Natural killer cell (primary cell): ENCODE results near the gene S100A7A. TPM values are rescaled to one million over a fixed set of nuclear protein-coding genes. Genes with fewer than 3 reads are reported as not detected.
"Not testable (repeated sequence)": the region's sequence is repeated elsewhere in the genome, so short reads cannot be mapped to it uniquely, and the experiment has no call there.

Source experiments
- ATAC-seq, 3 donors: fragments of 150-1000 bp in 2 of 3; fragments of 200-7000 bp in 1 of 3; cut with Tn5 transposase; 1 replicate in 1 of 3; 2 replicates in 2 of 3; pipeline ENCODE4 v1.10.0; 2021; ENCODE audit warnings: mild to moderate bottlenecking in 2 of 3, moderate library complexity in 2 of 3
- DNase-seq, 2 donors: peaks; one replicate each; pipeline versions ENCODE4 v3.0.0 to v3.0.0-alpha.2; 2013 to 2021; ENCODE audit warnings: mixed read lengths in 1 of 2
- H3K27ac ChIP-seq: one replicate; pipeline ENCODE4 v1.5.1; 2013; ENCODE audit warnings: mild to moderate bottlenecking, low read length
- H3K27me3 ChIP-seq: one replicate; pipeline ENCODE4 v1.6.1; 2013; ENCODE audit warnings: low read length; ENCODE audit not compliant: control insufficient read depth, insufficient read depth
- H3K36me3 ChIP-seq: one replicate; pipeline ENCODE4 v1.6.1; 2013; ENCODE audit warnings: low read length; ENCODE audit not compliant: control insufficient read depth, insufficient read depth
- H3K4me1 ChIP-seq: one replicate; pipeline ENCODE4 v1.6.1; 2013; ENCODE audit warnings: low read length; ENCODE audit not compliant: control insufficient read depth, insufficient read depth
- H3K4me3 ChIP-seq: one replicate; pipeline ENCODE4 v1.5.1; 2013; ENCODE audit warnings: low read length
- H3K9me3 ChIP-seq: one replicate; pipeline ENCODE4 v1.6.1; 2013; ENCODE audit warnings: low read length; ENCODE audit not compliant: control insufficient read depth, insufficient read depth
- H3K27ac Mint-ChIP-seq, 2 donors: one replicate each; pipeline ENCODE4 v1.8.0; 2022; ENCODE audit warnings: mild to moderate bottlenecking in 2 of 2, mixed read lengths in 2 of 2, moderate library complexity in 1 of 2
- H3K27me3 Mint-ChIP-seq, 2 donors: one replicate each; pipeline ENCODE4 v1.8.0; 2022; ENCODE audit warnings: low read depth in 2 of 2, mixed read lengths in 2 of 2
- H3K36me3 Mint-ChIP-seq: one replicate; pipeline ENCODE4 v1.8.0; 2022; ENCODE audit warnings: mixed read lengths
- H3K4me1 Mint-ChIP-seq, 2 donors: one replicate each; pipeline ENCODE4 v1.8.0; 2022; ENCODE audit warnings: mixed read lengths in 2 of 2
- H3K4me3 Mint-ChIP-seq: one replicate; pipeline ENCODE4 v1.8.0; 2022; ENCODE audit warnings: mild to moderate bottlenecking, moderate library complexity, mixed read lengths
- H3K9me3 Mint-ChIP-seq, 2 donors: one replicate each; pipeline ENCODE4 v1.8.0; 2022; ENCODE audit warnings: mixed read lengths in 2 of 2
- CTCF ChIP-seq: fragments of 200-600 bp; IDR thresholded peaks from one replicate; pipeline ENCODE4 v1.8.0; 2022; ENCODE audit warnings: antibody characterized with exemption
- WGBS: methylation state at CpG from one replicate; pipeline ENCODE4 v1.1.7; 2013; ENCODE audit warnings: missing lambda C conversion rate; ENCODE audit not compliant: insufficient coverage; 5-methylcytosine and 5-hydroxymethylcytosine counted together
- intact Hi-C: fragments of 100-400 bp; cut with micrococcal nuclease; formaldehyde crosslinking; loops from one replicate; pipeline ENCODE4 v1.14.2; 2022
- total RNA-seq, 4 donors: library from RNA; stranded (reverse); fragments of 120-200 nt in 1 of 4; gene quantifications; one replicate each; pipeline versions ENCODE4 v1.2.3 to v1.2.4, GENCODE V29; 2013 to 2022

The S100A7A gene
- total RNA-seq, 3 donors from 2014 or later (not counting 1 experiment from before 2014, with no cell fraction given) = not detected

- Mint-ChIP-seq H3K27ac (no peak overlapping the region), H3K4me3 (no peak overlapping the region), H3K36me3 (no peaks in the 10 kb centered on the region), H3K4me1 (no peaks in the 10 kb centered on the region), H3K27me3 (peaks cover 24 to 31% of the 10 kb centered on the region in 2 donors), H3K9me3 (no peaks in the 10 kb centered on the region)
- 64% methylated on average over 2 of the region's 2 CpGs for WGBS
- Histone ChIP-seq H3K9me3 (no peaks in the 10 kb centered on the region), H3K4me3 (no peak overlapping the region), H3K27me3 (no peaks in the 10 kb centered on the region), H3K4me1 (no peaks in the 10 kb centered on the region), H3K36me3 (no peaks in the 10 kb centered on the region), H3K27ac (no peak overlapping the region)
- DNase-seq (no peak), ATAC-seq (no peak)
- no peak for TF ChIP-seq CTCF
- intact Hi-C loops = no loop called here
These were observed 43.3 kb downstream of the S100A7A start for GRCh38 chr1:153459655-153460054.

- no peak for ATAC-seq
- H3K4me1 Mint-ChIP-seq = no peaks in the 10 kb centered on the region
These were observed 44.2 kb downstream of the S100A7A start, which contains the start of gene S100A7 for GRCh38 chr1:153460551-153460950. S100A7 (minus strand) TSS chr1:153460651; CDS start chr1:153459013, 1,638 bp downstream.

GRCh38 chr1:153462741-153463140, 46.4 kb downstream of the S100A7A start:
- H3K27ac Mint-ChIP-seq, H3K9me3 ChIP-seq, H3K27ac ChIP-seq, H3K9me3 Mint-ChIP-seq, H3K4me1 Mint-ChIP-seq, ATAC-seq, H3K36me3 Mint-ChIP-seq, H3K4me3 ChIP-seq, intact Hi-C loops, DNase-seq, H3K27me3 ChIP-seq, H3K4me3 Mint-ChIP-seq, H3K4me1 ChIP-seq, H3K36me3 ChIP-seq: not testable (repeated sequence)
- H3K27me3 Mint-ChIP-seq = peaks cover 11 to 24% of the 10 kb centered on the region in 2 donors

More at GRCh38 chr1:153460551-153460950, 44.2 kb downstream of the S100A7A start, which contains the start of gene S100A7:
- Histone ChIP-seq H3K36me3 (no peaks in the 10 kb centered on the region), H3K27me3 (no peaks in the 10 kb centered on the region), H3K27ac (no peak within 1 kb of the TSS), H3K4me1 (no peaks in the 10 kb centered on the region), H3K9me3 (no peaks in the 10 kb centered on the region), H3K4me3 (no peak within 1 kb of the TSS)
- Mint-ChIP-seq H3K27me3 (peaks cover 23 to 30% of the 10 kb centered on the region in 2 donors), H3K27ac (no peak within 1 kb of the TSS), H3K4me3 (no peak within 1 kb of the TSS), H3K9me3 (no peaks in the 10 kb centered on the region), H3K36me3 (no peaks in the 10 kb centered on the region)
- WGBS = 90% methylated on average over 3 of the region's 4 CpGs
- TF ChIP-seq CTCF = no peak
- no peak for DNase-seq
- intact Hi-C loops = no loop called here

GRCh38 chr1:153465811-153466636, 49.7 kb downstream of the S100A7A start:
- peaks cover 2% of the 10 kb centered on the region for H3K27me3 ChIP-seq
- no peak overlapping the region for H3K27ac ChIP-seq
- H3K27ac Mint-ChIP-seq = no peak overlapping the region
- H3K4me3 ChIP-seq = no peak overlapping the region
- intact Hi-C loops = no loop called here
- no peaks in the 10 kb centered on the region for H3K36me3 Mint-ChIP-seq
- peaks cover 0 to 4% of the 10 kb centered on the region in 2 donors for H3K9me3 Mint-ChIP-seq
- peak; percentile 79 for TF ChIP-seq CTCF
- no peaks in the 10 kb centered on the region for H3K36me3 ChIP-seq
- H3K9me3 ChIP-seq = peaks cover 3% of the 10 kb centered on the region
- H3K27me3 Mint-ChIP-seq = peaks cover 10 to 13% of the 10 kb centered on the region in 2 donors
- ATAC-seq (peak; percentile 64 to 87 (median 80)), DNase-seq (peak; percentile 59 to 72)
- peaks cover 5 to 6% of the 10 kb centered on the region in 2 donors for H3K4me1 Mint-ChIP-seq
- H3K4me1 ChIP-seq = peaks cover 2% of the 10 kb centered on the region
- WGBS = 24% methylated on average over 21 of the region's 23 CpGs
- H3K4me3 Mint-ChIP-seq = no peak overlapping the region
